Measurements from ENCODE around the gene TGFBR3.

DNA sequence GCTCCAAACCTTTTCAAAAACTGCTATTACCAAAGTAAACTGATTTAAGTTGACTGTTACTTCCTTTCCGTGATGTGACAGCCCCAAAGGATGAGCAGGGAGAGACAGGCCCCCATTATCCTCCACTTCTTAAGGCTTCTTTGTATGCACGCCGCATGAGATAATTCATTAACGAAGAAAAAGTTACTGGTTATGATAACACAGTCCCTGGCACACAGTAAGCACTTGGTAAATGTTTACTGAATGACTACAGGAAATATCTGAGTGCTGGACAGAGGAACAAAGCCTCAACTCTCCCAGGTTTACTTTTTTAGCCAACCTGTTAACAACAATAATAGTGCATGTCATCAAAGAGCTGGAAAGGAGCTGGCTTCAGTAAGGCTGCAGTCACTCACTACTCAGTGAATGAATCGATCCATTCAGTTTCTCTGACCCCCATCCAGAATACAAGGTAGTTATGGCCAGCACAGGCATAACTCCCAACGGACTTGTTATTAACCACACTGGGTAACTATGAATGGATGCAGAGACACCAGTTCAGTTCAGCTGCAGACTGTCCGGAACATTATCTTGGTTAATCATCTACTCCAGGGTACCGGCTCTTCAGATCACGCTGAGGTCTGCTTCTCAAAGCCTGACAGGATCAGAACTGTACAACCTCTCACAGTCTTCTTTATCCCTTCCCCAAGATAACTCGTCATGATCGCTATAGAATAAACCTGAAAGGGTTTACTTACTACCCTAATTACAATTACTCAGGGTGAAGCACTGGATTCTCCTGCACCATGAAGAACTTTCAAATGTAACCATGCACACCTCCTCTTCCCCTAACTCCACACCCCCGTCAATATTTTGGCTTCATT is 58.3 kb downstream of the TGFBR3 start:
- TF ChIP-seq POLR2A (IDR thresholded peaks at IDR 0.05; ENCODE audit: low read depth, low read length) (no peak), POLR2AphosphoS5 (IDR thresholded peaks at IDR 0.05; ENCODE audit: low read depth, low read length) (no peak), TAF1 (IDR thresholded peaks at IDR 0.05; ENCODE audit: borderline replicate concordance, low read depth, low read length) (no peak)
